ENCODE results near the gene TLR9. TPM values are rescaled to one million over a fixed set of nuclear protein-coding genes. Genes with fewer than 3 reads are reported as not detected.
A peak's percentile ranks its signal among the peaks of the same experiment; 100 is the strongest.

Gene TLR9
- polyA plus RNA-seq, 1 donor from 2014 or later, result 10.4 TPM

- no peaks in the 10 kb centered on the region for H3K9me3 Mint-ChIP-seq
- no peaks in the 10 kb centered on the region for H3K27me3 Mint-ChIP-seq
- H3K4me3 Mint-ChIP-seq, result peak overlapping the region; percentile 53 to 89 (median 77)
- H3K27ac Mint-ChIP-seq, result peak overlapping the region; percentile 86 to 96 (median 95)
- peaks cover 8% of the 10 kb centered on the region for H3K36me3 Mint-ChIP-seq
- H3K4me1 Mint-ChIP-seq, result peaks cover 18 to 37% (median 21%) of the 10 kb centered on the region in 3 donors
Measured at GRCh38 chr3:52253314-52254304, 28.2 kb upstream of the TLR9 start.

GRCh38 chr3:52250122-52250521, 24.7 kb upstream of the TLR9 start:
- H3K4me3 Mint-ChIP-seq, result peak overlapping the region in 1 of 4 donors; percentile 18
- H3K36me3 Mint-ChIP-seq, result peaks cover 5% of the 10 kb centered on the region

GRCh38 chr3:52249683-52250082, 24.2 kb upstream of the TLR9 start:
- Mint-ChIP-seq H3K27me3 (no peaks in the 10 kb centered on the region), H3K27ac (peak overlapping the region; percentile 58 to 87 (median 81)), H3K36me3 (peaks cover 5% of the 10 kb centered on the region), H3K9me3 (no peaks in the 10 kb centered on the region), H3K4me1 (peaks cover 26 to 51% (median 41%) of the 10 kb centered on the region in 3 donors), H3K4me3 (peak overlapping the region in 2 of 4 donors; percentile 18 to 21)

More at GRCh38 chr3:52250122-52250521, 24.7 kb upstream of the TLR9 start:
- Mint-ChIP-seq H3K9me3 (no peaks in the 10 kb centered on the region), H3K4me1 (peaks cover 21 to 47% (median 38%) of the 10 kb centered on the region in 3 donors), H3K27ac (peak overlapping the region in 2 of 3 donors; percentile 7 to 58), H3K27me3 (no peaks in the 10 kb centered on the region)

DNA sequence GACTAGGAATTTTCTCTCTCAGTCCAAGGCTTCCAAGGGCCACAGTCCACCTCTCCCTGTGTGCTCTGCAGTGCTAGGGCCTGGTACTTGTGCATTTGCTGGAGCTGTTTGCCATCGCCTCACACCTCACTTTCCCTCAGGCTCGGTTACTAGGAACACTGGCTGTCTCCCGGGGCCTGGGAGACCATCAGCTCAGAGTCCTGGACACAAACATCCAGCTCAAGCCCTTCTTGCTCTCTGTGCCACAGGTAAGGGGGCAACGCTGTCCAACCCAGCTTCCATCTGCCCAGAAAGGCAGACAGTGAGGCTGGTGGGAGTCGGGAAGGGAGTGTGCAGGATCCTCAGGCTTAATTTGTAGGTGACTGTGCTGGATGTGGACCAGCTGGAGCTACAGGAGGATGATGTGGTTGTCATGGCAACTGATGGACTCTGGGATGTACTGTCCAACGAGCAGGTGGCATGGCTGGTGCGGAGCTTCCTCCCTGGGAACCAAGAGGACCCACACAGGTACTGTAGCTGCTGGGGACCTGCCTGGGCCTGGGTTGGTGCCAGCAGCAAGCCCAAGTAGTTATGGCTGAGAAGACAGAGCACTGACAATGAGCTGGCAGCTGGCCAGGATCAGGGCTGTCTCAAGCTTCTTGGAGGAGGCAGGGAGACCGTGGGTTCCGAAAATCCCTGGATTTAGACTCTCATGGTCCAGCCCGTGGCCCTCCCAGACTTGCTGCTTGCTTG, 23.5 kb upstream of the TLR9 start:
- no peaks in the 10 kb centered on the region for H3K27me3 Mint-ChIP-seq
- H3K9me3 Mint-ChIP-seq, result no peaks in the 10 kb centered on the region
- H3K36me3 Mint-ChIP-seq, result peaks cover 5% of the 10 kb centered on the region
- peak overlapping the region; percentile 9 to 87 (median 58) for H3K27ac Mint-ChIP-seq
- peaks cover 27 to 52% (median 45%) of the 10 kb centered on the region in 3 donors for H3K4me1 Mint-ChIP-seq
- H3K4me3 Mint-ChIP-seq, result peak overlapping the region in 1 of 4 donors; percentile 80

- Mint-ChIP-seq H3K9me3 (no peaks in the 10 kb centered on the region), H3K4me3 (peak overlapping the region in 2 of 4 donors; percentile 48 to 80), H3K4me1 (peaks cover 21 to 52% (median 46%) of the 10 kb centered on the region in 3 donors), H3K36me3 (peaks cover 4% of the 10 kb centered on the region), H3K27ac (peak overlapping the region; percentile 11 to 72 (median 36)), H3K27me3 (no peaks in the 10 kb centered on the region)
Measured at GRCh38 chr3:52248165-52248541, 22.7 kb upstream of the TLR9 start.

DNA sequence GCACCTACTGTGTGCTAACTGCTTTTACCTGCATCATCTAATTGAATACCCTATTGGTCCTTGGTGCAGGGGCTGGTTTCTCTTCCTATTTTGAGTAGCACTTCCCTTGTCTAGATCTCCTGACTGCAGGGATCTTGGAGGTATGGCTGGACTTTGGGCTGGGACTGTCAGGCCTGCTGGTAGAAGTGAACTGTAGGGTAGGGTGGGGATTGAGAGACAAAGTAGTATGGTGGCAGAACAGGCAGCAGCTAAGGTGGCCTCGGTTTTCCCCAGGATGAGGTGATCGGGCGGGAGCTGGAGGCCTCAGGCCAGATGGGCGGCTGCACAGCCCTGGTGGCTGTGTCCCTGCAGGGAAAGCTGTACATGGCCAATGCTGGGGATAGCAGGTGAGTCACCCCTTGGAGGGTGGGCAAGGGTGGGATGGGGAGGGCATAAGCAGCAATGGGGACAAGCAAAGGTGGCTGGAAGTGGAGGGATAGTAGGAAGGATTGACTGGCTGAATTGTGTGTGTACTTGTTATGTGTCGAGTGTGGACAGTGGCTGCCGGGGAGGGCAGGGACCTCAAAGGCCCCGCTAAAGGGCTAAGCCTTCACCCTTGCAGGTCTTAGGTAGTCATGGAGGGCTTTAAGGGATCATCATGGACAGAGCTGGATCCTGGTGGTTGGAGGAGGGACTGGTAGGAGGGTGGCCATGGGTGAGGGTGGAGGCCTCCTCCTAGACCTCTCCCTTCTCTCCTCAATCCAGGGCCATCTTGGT, 22.1 kb upstream of the TLR9 start:
- Mint-ChIP-seq H3K4me3 (peak overlapping the region; percentile 80 to 88 (median 84)), H3K27me3 (no peaks in the 10 kb centered on the region), H3K4me1 (peaks cover 18 to 50% (median 43%) of the 10 kb centered on the region in 3 donors), H3K9me3 (no peaks in the 10 kb centered on the region), H3K27ac (peak overlapping the region; percentile 36 to 97 (median 72)), H3K36me3 (peaks cover 3% of the 10 kb centered on the region)

- Mint-ChIP-seq H3K4me1 (peaks cover 18 to 49% (median 40%) of the 10 kb centered on the region in 3 donors), H3K4me3 (peak overlapping the region; percentile 80 to 90 (median 84)), H3K36me3 (peaks cover under 1% of the 10 kb centered on the region), H3K27ac (peak overlapping the region; percentile 36 to 97 (median 72)), H3K27me3 (no peaks in the 10 kb centered on the region), H3K9me3 (no peaks in the 10 kb centered on the region)
Measured at GRCh38 chr3:52246728-52247408, 21.4 kb upstream of the TLR9 start.

- Mint-ChIP-seq H3K9me3 (no peaks in the 10 kb centered on the region), H3K4me3 (peak overlapping the region; percentile 80 to 90 (median 84)), H3K36me3 (no peaks in the 10 kb centered on the region), H3K27ac (peak overlapping the region; percentile 36 to 97 (median 72)), H3K4me1 (peaks cover 18 to 49% (median 40%) of the 10 kb centered on the region in 3 donors), H3K27me3 (no peaks in the 10 kb centered on the region)
Measured at GRCh38 chr3:52246264-52246620, 20.8 kb upstream of the TLR9 start.

GRCh38 chr3:52245322-52246263, 20.1 kb upstream of the TLR9 start, which contains the start of gene PPM1M:
Gene PPM1M, plus strand, starts transcription at chr3:52245759. Its CDS starts 66 bp downstream, at chr3:52245825.
- H3K36me3 Mint-ChIP-seq, result no peaks in the 10 kb centered on the region
- H3K9me3 Mint-ChIP-seq, result no peaks in the 10 kb centered on the region
- H3K4me1 Mint-ChIP-seq, result peaks cover 23 to 54% (median 44%) of the 10 kb centered on the region in 3 donors

GRCh38 chr3:52243791-52244628, 18.6 kb upstream of the TLR9 start:
- Mint-ChIP-seq H3K27ac (peak overlapping the region; percentile 73 to 98 (median 95)), H3K9me3 (no peaks in the 10 kb centered on the region), H3K4me1 (peaks cover 33 to 56% (median 49%) of the 10 kb centered on the region in 3 donors), H3K36me3 (no peaks in the 10 kb centered on the region), H3K27me3 (no peaks in the 10 kb centered on the region), H3K4me3 (peak overlapping the region; percentile 84 to 95 (median 90))

More at GRCh38 chr3:52245322-52246263, 20.1 kb upstream of the TLR9 start, which contains the start of gene PPM1M:
- peak within 1 kb of the TSS; percentile 95 to 98 (median 97) for H3K27ac Mint-ChIP-seq
- peak within 1 kb of the TSS; percentile 84 to 95 (median 90) for H3K4me3 Mint-ChIP-seq
- no peaks in the 10 kb centered on the region for H3K27me3 Mint-ChIP-seq

- Mint-ChIP-seq H3K9me3 (no peaks in the 10 kb centered on the region), H3K4me3 (peak overlapping the region in 2 of 4 donors; percentile 5 to 86), H3K36me3 (no peaks in the 10 kb centered on the region), H3K4me1 (peaks cover 33 to 56% (median 45%) of the 10 kb centered on the region in 3 donors), H3K27me3 (no peaks in the 10 kb centered on the region), H3K27ac (peak overlapping the region in 2 of 3 donors; percentile 24 to 55)
Measured at GRCh38 chr3:52242039-52242438, 16.6 kb upstream of the TLR9 start.

- Mint-ChIP-seq H3K9me3 (no peaks in the 10 kb centered on the region), H3K36me3 (no peaks in the 10 kb centered on the region), H3K4me3 (peak overlapping the region; percentile 86 to 98 (median 93)), H3K27ac (peak overlapping the region; percentile 78 to 97 (median 92)), H3K4me1 (peaks cover 27 to 52% (median 41%) of the 10 kb centered on the region in 3 donors), H3K27me3 (no peaks in the 10 kb centered on the region)
Measured at GRCh38 chr3:52240886-52241370, 15.5 kb upstream of the TLR9 start.
